Testis (tissue), 3 donors: ENCODE results near the gene PIH1D1. TPM values are rescaled to one million over a fixed set of nuclear protein-coding genes. Genes with fewer than 3 reads are reported as not detected.

Experiments used
- DNase-seq: peaks from one replicate; pipeline ENCODE4 v3.0.0-alpha.2; 2019
- H3K27ac ChIP-seq, 2 donors: fragments of 200-600 bp; sonication (generic); one replicate each; pipeline ENCODE4 v1.5.1; 2019
- H3K27me3 ChIP-seq: fragments of 200-600 bp; sonication (generic); one replicate; pipeline ENCODE4 v1.5.1; 2019
- H3K36me3 ChIP-seq: fragments of 200-600 bp; sonication (generic); one replicate; pipeline ENCODE4 v1.5.1; 2017; ENCODE audit warnings: low read depth; ENCODE audit errors: missing control alignments
- H3K4me1 ChIP-seq: fragments of 200-600 bp; sonication (generic); one replicate; pipeline ENCODE4 v1.5.1; 2019
- H3K4me3 ChIP-seq, 2 donors: fragments of 200-600 bp; sonication (generic); one replicate each; pipeline ENCODE4 v1.5.1; 2017 to 2019
- H3K9me3 ChIP-seq: fragments of 200-600 bp; sonication (generic); one replicate; pipeline ENCODE4 v1.5.1; 2017
- CTCF ChIP-seq, 3 experiments: fragments of 450-650 bp in 2 of 3; fragments of 200-600 bp in 1 of 3; sonication (generic) in 1 of 3; IDR thresholded peaks; one replicate each; pipeline ENCODE4 v1.5.1; 2016 to 2019; ENCODE audit warnings: antibody characterized with exemption in 3 of 3, mild to moderate bottlenecking in 2 of 3, moderate library complexity in 1 of 3
- POLR2A ChIP-seq: fragments of 450-650 bp; IDR thresholded peaks from one replicate; pipeline ENCODE4 v1.6.1; 2017; ENCODE audit warnings: antibody characterized with exemption, mild to moderate bottlenecking, moderate library complexity
- WGBS, 2 donors: methylation state at CpG; one replicate each; pipeline ENCODE4 v1.1.5; 2018; 5-methylcytosine and 5-hydroxymethylcytosine counted together
- intact Hi-C: fragments of 100-400 bp; cut with DNase I; formaldehyde crosslinking; loops from one replicate; pipeline ENCODE4 v1.15.1; 2023; ENCODE audit warnings: low total_unique reads
- polyA plus RNA-seq: library from polyadenylated mRNA; stranded (reverse); fragments of 350-450 nt; fragmentation: Illumina TruSeq; extraction: RNeasy Lipid Tissue Mini Kit (QIAGEN cat#74804); gene quantifications from one replicate; pipeline ENCODE4 v1.2.3, GENCODE V29; 2014; ENCODE audit warnings: low read depth, low replicate concordance; ENCODE audit not compliant: insufficient read depth
- total RNA-seq, 2 donors: library from RNA; depleted of rRNA; stranded (reverse); fragments of >200 nt; gene quantifications; one replicate each; pipeline ENCODE4 v1.2.3, GENCODE V29; 2016

The PIH1D1 gene
- total and polyA plus RNA-seq, 3 donors from 2014 or later: 45.9 to 55.3 (median 49.6) TPM

GRCh38 chr19:49437231-49437630 is 14.4 kb downstream of the PIH1D1 start:
- peaks cover 6% of the 10 kb centered on the region for H3K4me1 ChIP-seq
- TF ChIP-seq CTCF (IDR thresholded peaks at IDR 0.05) (no peak), POLR2A (no peak)
- H3K27me3 ChIP-seq: no peaks in the 10 kb centered on the region
- no peak overlapping the region for H3K4me3 ChIP-seq
- H3K9me3 ChIP-seq: no peaks in the 10 kb centered on the region
- 22 to 47% methylated on average over 3 to 8 of the region's 8 CpGs for WGBS, 2 donors
- intact Hi-C loops: no loop called here
- no peaks in the 10 kb centered on the region for H3K36me3 ChIP-seq
- H3K27ac ChIP-seq: no peak overlapping the region
- no peak for DNase-seq

DNA sequence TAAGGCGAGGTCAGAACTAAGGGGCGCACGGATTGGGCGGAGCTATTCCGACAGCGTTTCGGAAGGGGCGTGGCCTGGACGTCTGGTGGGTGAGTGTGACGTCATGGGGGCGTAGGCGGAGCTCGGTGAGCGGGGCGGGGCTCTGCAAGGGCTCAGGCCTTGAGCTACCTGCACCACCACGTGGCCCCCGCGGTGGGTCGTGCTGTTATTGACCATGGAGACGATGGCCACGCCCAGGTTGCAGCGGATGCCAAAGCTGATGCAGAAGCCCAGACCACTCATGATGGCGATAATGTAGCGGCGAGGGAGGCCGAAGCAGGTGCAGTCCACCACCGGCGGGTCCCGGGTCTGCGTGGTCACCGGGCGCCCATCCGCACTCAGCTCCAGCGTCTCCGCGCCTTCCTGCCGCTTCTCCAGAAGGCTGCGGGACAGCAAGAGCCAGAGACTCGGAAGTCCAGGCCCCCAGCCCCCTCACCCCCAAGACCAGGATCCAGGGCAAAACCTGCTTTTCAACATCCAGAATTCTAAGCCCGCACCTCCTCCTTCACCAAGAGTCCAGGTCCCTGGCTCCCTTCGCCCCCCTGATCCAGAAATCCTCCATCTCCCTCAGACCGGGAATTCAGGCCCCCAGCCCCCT is 15.1 kb downstream of the PIH1D1 start:
- Histone ChIP-seq H3K27me3 (no peaks in the 10 kb centered on the region), H3K4me1 (no peaks in the 10 kb centered on the region), H3K27ac (no peak overlapping the region), H3K4me3 (peak overlapping the region in 1 of 2 donors; percentile 26), H3K36me3 (no peaks in the 10 kb centered on the region), H3K9me3 (no peaks in the 10 kb centered on the region)
- WGBS, 2 donors: 17 to 19% methylated on average over 25 to 40 of the region's 42 CpGs
- TF ChIP-seq POLR2A (no peak), CTCF (IDR thresholded peaks at IDR 0.05) (no peak)
- peak; percentile 81 for DNase-seq
- intact Hi-C loops: no loop called here

GRCh38 chr19:49435670-49436069 is 15.9 kb downstream of the PIH1D1 start:
- no peak for DNase-seq
- no peak for TF ChIP-seq CTCF (IDR thresholded peaks at IDR 0.05)
- no peak for TF ChIP-seq POLR2A
- Histone ChIP-seq H3K27me3 (no peaks in the 10 kb centered on the region), H3K27ac (no peak overlapping the region), H3K4me1 (no peaks in the 10 kb centered on the region), H3K4me3 (no peak overlapping the region), H3K36me3 (no peaks in the 10 kb centered on the region), H3K9me3 (no peaks in the 10 kb centered on the region)
- WGBS, 2 donors: 53 to 73% methylated on average over 10 of the region's 10 CpGs
- intact Hi-C loops: no loop called here

DNA sequence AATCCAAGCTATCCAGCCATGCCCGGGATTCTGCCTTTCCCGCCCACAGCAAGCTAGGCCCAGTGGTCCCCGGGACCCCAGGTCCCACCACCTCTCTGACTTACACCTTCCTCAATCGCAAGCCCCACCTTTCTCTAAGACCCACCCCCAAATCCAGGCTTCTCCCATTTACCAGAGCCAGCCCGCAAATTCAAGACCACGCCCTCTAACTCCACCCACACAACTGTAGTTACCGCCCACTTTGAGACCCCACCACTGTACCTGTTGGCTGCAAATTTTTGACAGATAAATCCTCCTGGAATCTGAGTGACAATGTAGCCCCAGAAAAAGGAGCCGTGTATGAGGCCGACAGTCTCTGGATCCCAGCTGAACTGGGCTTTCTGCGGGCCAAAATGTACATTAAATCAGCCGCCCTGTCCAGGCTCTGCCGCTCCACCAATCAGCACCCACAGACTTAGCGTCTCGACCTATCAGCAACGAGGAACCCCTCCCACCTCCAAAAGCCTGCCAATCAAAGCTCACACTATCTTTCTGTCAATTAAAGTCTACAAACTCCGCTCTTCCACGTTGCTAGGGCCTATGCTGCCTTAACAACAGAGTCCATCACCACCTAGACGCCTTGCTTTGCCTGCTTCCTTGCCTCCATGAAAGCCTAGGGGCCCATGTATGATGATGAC is 16.6 kb downstream of the PIH1D1 start:
- Histone ChIP-seq H3K4me1 (no peaks in the 10 kb centered on the region), H3K27me3 (no peaks in the 10 kb centered on the region), H3K9me3 (no peaks in the 10 kb centered on the region), H3K27ac (no peak overlapping the region), H3K36me3 (no peaks in the 10 kb centered on the region), H3K4me3 (no peak overlapping the region)
- intact Hi-C loops: no loop called here
- TF ChIP-seq POLR2A: no peak
- TF ChIP-seq CTCF (IDR thresholded peaks at IDR 0.05): no peak
- DNase-seq: peak; percentile 56
- 61 to 79% methylated on average over 18 of the region's 18 CpGs for WGBS, 2 donors
